DND-41 (cell line): Measurements from ENCODE around the gene ZFPM1.

Experiments used
- ATAC-seq: fragments of 200-7000 bp; cut with Tn5 transposase; 3 replicates; pipeline ENCODE4 v1.9.1; 2021; ENCODE audit warnings: low read depth; ENCODE audit not compliant: insufficient read depth
- DNase-seq: peaks from one replicate; pipeline ENCODE4 v3.0.0-alpha.2; 2020
- H2AFZ ChIP-seq: 2 replicates; pipeline ENCODE4 v1.6.0; 2012; ENCODE audit warnings: low read depth, low read length
- H3K27ac ChIP-seq: 2 replicates; pipeline ENCODE4 v1.5.1; 2012; ENCODE audit warnings: low read length, inconsistent platforms
- H3K27me3 ChIP-seq: fragments of 200-600 bp; sonication (generic); 2 replicates; pipeline ENCODE4 v1.6.0; 2012; ENCODE audit warnings: low read length, mild to moderate bottlenecking, inconsistent platforms; ENCODE audit not compliant: insufficient read depth, poor library complexity
- H3K36me3 ChIP-seq: 2 replicates; pipeline ENCODE4 v1.5.1; 2012; ENCODE audit warnings: low read length, inconsistent platforms; ENCODE audit not compliant: insufficient read depth
- H3K4me1 ChIP-seq: 2 replicates; pipeline ENCODE4 v1.5.1; 2012; ENCODE audit warnings: mild to moderate bottlenecking, low read length; ENCODE audit not compliant: insufficient read depth
- H3K4me2 ChIP-seq: 2 replicates; pipeline ENCODE4 v1.6.0; 2012; ENCODE audit warnings: mild to moderate bottlenecking, moderate library complexity, low read length, inconsistent platforms; ENCODE audit not compliant: insufficient read depth
- H3K4me3 ChIP-seq, 2 experiments: fragments of 200-600 bp in 1 of 2; shearing (Covaris generic) in 1 of 2; 2 replicates each; pipeline ENCODE4 v1.5.1; 2012 to 2016; ENCODE audit warnings: inconsistent platforms in 2 of 2, low read length in 2 of 2, mild to moderate bottlenecking in 2 of 2, low read depth in 1 of 2, moderate library complexity in 1 of 2
- H3K79me2 ChIP-seq: 2 replicates; pipeline ENCODE4 v1.6.0; 2012; ENCODE audit warnings: low read length, inconsistent platforms; ENCODE audit not compliant: insufficient read depth
- H3K9ac ChIP-seq: 2 replicates; pipeline ENCODE4 v1.6.0; 2012; ENCODE audit warnings: low read depth, mild to moderate bottlenecking, inconsistent platforms, low read length, moderate library complexity
- H3K9me3 ChIP-seq: 2 replicates; pipeline ENCODE4 v1.5.1; 2012; ENCODE audit warnings: low read length, moderate library complexity, mild to moderate bottlenecking, inconsistent platforms; ENCODE audit not compliant: insufficient read depth, severe bottlenecking
- H4K20me1 ChIP-seq: 2 replicates; pipeline ENCODE4 v1.6.0; 2012; ENCODE audit warnings: low read length; ENCODE audit not compliant: insufficient read depth
- CTCF ChIP-seq: IDR thresholded peaks from 2 replicates; pipeline ENCODE4 v1.5.1; 2012; ENCODE audit warnings: borderline replicate concordance, low read length, moderate library complexity, mild to moderate bottlenecking; ENCODE audit not compliant: poor library complexity, severe bottlenecking; ENCODE audit errors: extremely low read depth
- EZH2 ChIP-seq: IDR thresholded peaks from 3 replicates; pipeline ENCODE4 v1.6.1; 2012; ENCODE audit warnings: borderline replicate concordance, low read depth, mild to moderate bottlenecking, moderate library complexity, low read length, inconsistent platforms; ENCODE audit not compliant: severe bottlenecking

The ZFPM1 gene

GRCh38 chr16:88530858-88531203 lies 77.8 kb downstream of the ZFPM1 start:
- H3K4me1 ChIP-seq, result peaks cover 9% of the 10 kb centered on the region
- no peak overlapping the region for H3K27ac ChIP-seq
- H3K4me2 ChIP-seq, result no peak overlapping the region
- no peaks in the 10 kb centered on the region for H3K27me3 ChIP-seq
- no peak overlapping the region for H3K9ac ChIP-seq
- H3K36me3 ChIP-seq, result no peaks in the 10 kb centered on the region; the same call in 1 of the 2 replicates
- no peaks in the 10 kb centered on the region for H3K9me3 ChIP-seq
- TF ChIP-seq CTCF, result no peak
- no peak for TF ChIP-seq EZH2
- H2AFZ ChIP-seq, result no peak overlapping the region
- no peak for DNase-seq
- no peak overlapping the region for H3K4me3 ChIP-seq
- peaks cover 5% of the 10 kb centered on the region; the same call in 1 of the 2 replicates for H3K79me2 ChIP-seq
- H4K20me1 ChIP-seq, result no peaks in the 10 kb centered on the region; the same call in 1 of the 2 replicates
- ATAC-seq, result no peak

GRCh38 chr16:88531346-88531745 lies 78.3 kb downstream of the ZFPM1 start:
- Histone ChIP-seq H3K9me3 (no peaks in the 10 kb centered on the region), H3K4me1 (peaks cover 9% of the 10 kb centered on the region), H3K9ac (no peak overlapping the region), H4K20me1 (no peaks in the 10 kb centered on the region), H2AFZ (no peak overlapping the region), H3K36me3 (no peaks in the 10 kb centered on the region; the same call in 1 of the 2 replicates), H3K4me3 (no peak overlapping the region), H3K4me2 (no peak overlapping the region), H3K79me2 (peaks cover 5% of the 10 kb centered on the region; the same call in 1 of the 2 replicates), H3K27ac (no peak overlapping the region), H3K27me3 (no peaks in the 10 kb centered on the region)
- no peak for TF ChIP-seq CTCF
- no peak for ATAC-seq
- DNase-seq, result no peak

DNA sequence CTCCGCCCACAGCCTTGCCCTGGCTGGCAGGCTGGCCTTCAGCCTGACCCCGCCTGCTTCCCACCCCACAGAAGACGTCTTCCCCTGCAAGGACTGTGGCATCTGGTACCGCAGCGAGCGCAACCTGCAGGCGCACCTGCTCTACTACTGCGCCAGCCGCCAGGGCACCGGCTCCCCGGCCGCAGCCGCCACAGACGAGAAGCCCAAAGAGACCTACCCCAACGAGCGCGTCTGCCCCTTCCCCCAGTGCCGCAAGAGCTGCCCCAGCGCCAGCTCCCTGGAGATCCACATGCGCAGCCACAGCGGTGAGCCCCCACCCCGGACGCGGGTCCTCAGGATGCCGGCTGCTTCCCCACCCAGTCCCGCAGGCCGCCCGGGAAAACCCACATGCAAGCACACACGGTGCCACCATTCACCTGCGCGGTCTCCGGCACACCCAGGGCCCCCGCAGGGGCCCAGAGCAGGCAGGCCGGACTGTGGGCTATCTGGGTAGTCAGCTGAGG lies 78.9 kb downstream of the ZFPM1 start:
- Histone ChIP-seq H3K27ac (no peak overlapping the region), H3K36me3 (no peaks in the 10 kb centered on the region; the same call in 1 of the 2 replicates), H3K27me3 (no peaks in the 10 kb centered on the region), H3K9me3 (no peaks in the 10 kb centered on the region), H3K4me1 (peaks cover 9% of the 10 kb centered on the region), H3K9ac (no peak overlapping the region), H3K4me2 (no peak overlapping the region), H3K4me3 (no peak overlapping the region), H3K79me2 (peaks cover 5% of the 10 kb centered on the region; the same call in 1 of the 2 replicates), H2AFZ (no peak overlapping the region), H4K20me1 (no peaks in the 10 kb centered on the region)
- no peak for DNase-seq
- TF ChIP-seq CTCF (no peak), EZH2 (no peak)
- ATAC-seq, result no peak
